ENCODE measurements around the gene TTLL5.

- no peak for TF ChIP-seq CTCF (conservative IDR thresholded peaks at IDR 0.05 in 1 of 2, IDR thresholded peaks at IDR 0.05 in 1 of 2; ENCODE audit: extremely low read depth in 1 of 2, insufficient read depth in 1 of 2, low read depth in 1 of 2, low read length in 2 of 2)
- TF ChIP-seq EZH2 (IDR thresholded peaks at IDR 0.05; ENCODE audit: borderline replicate concordance, low read length), result no peak
These were observed 3.7 kb upstream of the TTLL5 start for GRCh38 chr14:75657331-75657730.
